Caki2 (cell line): Measurements from ENCODE around the gene TOGARAM2. TPM values are rescaled to one million over a fixed set of nuclear protein-coding genes. Genes with fewer than 3 reads are reported as not detected.

Source experiments
- DNase-seq: peaks from one replicate; pipeline ENCODE4 v3.0.0-alpha.2; 2015; ENCODE audit warnings: low read depth
- in situ Hi-C: cut with HindIII; loops from 2 replicates; pipeline ENCODE4 v1.10.0; 2016; ENCODE audit warnings: low sequenced_read_pairs, low pct_unique_long_range_greater_than_20kb, mixed read lengths
- total RNA-seq: library from RNA; depleted of rRNA; stranded (reverse); fragments of >200 nt; shearing (Covaris generic); gene quantifications from 2 replicates; pipeline ENCODE4 v1.2.3, GENCODE V29; 2014; ENCODE audit warnings: low replicate concordance; rRNA removed

The TOGARAM2 gene
- not detected in 2 replicates for total RNA-seq

DNA sequence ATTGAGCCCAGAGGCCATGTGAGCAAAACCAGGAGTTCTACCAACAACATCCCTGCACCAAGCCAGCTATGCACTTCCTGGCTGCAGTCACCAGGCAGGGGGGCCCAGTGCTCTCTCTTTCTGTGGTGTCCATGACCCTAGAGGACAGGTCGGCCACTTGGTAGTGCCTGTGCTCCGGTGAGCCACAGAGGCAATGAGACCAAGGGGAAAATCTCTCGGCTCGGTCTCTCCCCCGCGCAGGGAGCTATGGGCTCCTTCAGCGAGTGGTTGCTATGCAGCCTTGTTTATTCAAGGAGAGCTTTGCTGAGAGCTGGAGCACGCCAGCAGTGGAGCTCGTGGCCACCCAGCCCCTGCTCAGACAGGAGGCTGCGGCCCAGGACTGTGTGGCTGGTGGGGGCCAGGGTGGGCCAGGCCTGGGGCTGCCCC lies at the start of gene TOGARAM2:
Gene TOGARAM2 (plus strand): TSS at position 283 of the 426 bp plus-strand sequence. CDS start 13,537 bp downstream, outside the sequence.
- no peak for DNase-seq
- in situ Hi-C loops, result no loop called here

DNA sequence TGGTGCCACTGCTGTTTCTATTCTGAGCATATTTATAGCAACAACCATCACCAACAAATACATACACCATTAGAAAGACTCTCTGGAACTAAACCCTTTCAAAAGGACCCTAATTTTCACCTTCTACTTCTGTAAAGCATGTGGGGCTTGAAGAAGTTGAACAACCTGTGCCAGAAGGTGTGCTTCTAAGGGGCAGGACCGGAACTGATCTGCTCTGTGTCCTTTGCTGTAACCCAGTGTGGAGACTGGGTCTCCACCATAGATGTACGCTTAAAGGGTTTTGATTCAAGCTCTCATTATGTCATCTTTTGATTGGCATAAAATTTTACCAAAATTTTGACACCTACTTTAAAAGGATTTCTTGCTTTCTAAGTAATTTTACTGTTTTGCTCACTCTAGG lies 46.3 kb upstream of the TOGARAM2 start:
- DNase-seq, result no peak
- in situ Hi-C loops, result no loop called here

DNA sequence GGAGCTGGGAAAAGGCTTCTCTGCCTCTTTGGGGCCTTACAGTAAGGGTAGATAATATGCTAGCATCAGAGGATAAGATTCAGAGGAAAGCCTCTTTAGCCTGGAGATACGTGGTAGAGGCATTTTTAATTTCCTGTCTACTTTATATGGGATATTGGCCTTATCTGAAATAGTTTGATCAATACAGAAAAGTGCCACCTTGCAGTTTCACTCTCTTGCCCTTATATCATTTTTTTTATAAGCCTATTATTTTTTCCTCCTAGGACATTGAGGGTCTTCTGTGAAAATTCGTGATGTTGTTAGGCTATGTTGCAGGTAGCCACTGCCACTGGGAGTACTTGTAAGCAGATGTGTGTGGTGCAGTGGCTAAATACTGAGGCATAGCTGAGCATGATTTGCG lies 40.1 kb upstream of the TOGARAM2 start:
- DNase-seq, result no peak
- in situ Hi-C loops, result no loop called here

DNA sequence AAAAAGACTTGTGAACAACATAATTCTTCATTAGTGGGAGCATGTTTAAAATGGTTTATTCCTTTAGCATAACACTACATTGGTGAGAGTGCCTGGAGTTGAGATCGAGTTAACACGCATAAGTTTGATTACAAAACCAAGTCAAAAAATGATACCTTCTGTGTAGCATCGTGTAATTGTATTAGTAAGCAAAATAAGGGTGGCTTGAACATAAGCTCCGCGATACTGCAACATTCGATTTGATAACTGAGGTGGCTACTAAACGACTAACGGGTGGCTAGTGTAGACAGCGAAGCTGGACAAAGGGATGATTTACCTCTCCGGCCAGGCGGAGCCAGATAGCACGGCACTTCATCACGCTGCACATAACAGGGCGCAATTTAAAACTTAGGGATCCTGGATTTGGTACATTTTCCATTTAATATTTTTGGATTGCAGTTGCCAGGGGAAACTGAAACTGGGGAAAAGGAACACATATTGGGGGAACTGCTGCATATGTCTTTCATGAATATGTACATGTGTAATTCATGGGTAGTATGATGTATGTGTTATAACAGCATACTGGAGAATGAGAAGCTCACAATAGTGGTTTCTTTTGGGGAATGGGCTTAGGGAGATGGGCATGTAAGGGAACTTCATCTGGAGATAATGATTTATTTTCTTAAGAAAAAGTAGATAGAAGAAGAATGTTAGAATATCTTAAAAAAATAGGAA lies 36.4 kb upstream of the TOGARAM2 start:
- no peak for DNase-seq
- in situ Hi-C loops, result no loop called here

DNA sequence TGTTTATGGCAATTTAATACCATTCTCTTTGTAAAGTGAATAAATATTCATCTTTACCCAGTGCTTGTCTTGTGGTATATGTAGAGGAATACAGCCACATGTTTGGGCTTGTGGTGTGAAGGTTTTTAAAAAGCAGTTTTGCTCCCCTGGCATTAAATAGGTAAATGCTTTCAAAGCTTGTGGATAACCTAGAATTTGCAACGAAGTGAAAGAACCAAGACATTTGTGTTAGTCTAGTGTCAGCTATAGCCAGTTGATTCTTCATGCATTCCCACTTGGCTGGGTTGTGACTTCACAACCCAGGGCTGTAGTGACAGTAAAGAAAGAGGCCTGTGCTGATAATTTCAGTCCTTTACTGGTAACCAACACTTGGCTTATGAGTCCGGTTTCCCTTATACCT lies 32.9 kb upstream of the TOGARAM2 start:
- in situ Hi-C loops, result no loop called here
- DNase-seq, result no peak

DNA sequence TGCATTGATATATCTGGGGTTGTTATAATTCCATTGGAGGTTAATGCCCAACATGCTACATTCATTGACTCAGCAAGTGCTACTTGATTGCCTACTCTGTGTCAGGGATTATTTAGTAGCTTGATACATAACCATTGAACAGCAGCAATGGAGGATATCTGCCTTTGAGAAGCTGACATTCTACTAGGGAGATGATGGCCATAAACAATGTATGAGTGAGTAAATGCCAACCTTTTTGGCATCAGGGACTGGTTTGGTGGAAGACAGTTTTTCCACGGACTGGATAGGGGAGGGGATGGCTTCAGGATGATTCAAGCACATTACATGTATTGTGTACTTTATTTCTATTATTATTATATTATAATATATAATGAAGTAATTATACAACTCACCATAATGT lies 31.9 kb upstream of the TOGARAM2 start:
- in situ Hi-C loops, result no loop called here
- DNase-seq, result no peak

DNA sequence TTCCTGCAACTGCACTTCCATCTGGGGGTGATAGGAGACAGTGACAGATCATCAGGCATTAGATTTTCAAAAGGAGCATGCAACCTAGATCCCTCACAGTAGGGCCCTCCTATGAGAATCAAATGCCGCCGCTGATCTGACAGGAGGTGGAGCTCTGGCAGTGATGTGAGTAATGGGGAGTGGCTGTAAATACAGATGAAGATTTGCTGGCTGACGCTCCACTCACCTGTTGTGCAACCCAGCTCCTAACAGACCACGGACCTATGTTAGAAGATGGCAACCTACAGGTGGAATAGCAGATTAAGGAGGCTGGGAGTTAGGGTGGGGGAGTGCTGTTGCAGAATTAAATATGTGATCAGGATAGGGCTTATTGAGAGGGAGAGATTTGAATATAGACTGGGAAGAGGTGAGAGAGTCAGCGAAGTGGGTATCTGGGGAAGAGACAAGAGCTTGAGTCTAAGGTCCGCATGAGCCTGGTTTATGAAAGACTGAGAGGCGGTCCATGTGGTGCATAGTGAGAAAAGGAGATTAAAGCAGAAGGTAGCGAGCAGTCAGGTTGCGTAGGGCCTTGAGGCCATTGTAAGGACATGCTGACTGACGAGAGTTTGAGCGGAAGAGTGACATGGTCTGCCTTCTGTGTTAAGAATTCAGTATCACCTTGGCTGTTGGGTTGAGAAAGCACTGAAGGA lies 31.3 kb upstream of the TOGARAM2 start:
- in situ Hi-C loops, result loop anchor here (10.0 kb wide), 1 partner anchor 245 kb away; no protein-coding TSS in a partner anchor
- peak; percentile 18 for DNase-seq

DNA sequence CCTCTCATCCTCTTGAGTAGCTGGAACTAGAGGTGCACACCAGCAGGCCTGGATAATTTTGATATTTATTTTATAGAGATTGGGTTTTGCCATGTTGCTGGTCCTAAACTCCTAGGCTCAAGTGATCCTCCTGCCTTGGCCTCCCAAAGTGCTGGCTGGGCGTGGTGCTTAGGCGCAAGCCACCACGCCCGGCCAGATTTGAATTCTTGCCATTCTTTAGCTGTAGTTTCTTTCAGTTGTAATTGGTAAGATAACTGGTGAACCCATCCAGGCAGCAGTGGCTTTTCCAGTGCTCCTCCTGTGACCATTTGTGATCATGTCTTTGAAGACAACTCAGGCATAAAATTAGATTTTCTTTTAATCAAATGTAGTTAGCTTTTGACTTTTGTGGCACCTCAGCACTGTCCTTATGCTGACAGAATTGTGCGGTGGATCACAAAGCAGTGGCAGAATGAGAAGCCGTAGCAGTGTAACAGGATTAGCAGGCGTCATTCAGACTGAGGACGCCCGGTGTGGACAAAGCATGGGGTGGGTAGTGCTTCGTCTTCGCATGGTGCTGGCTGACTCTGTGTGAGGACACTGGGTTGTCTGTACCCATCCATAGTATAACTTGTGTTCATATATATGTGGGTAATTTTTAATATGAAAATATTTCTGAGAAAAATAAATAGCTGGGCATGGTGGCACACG lies 30.0 kb upstream of the TOGARAM2 start:
- in situ Hi-C loops, result loop anchor here (10.0 kb wide), 1 partner anchor 244 kb away; no protein-coding TSS in a partner anchor
- no peak for DNase-seq

DNA sequence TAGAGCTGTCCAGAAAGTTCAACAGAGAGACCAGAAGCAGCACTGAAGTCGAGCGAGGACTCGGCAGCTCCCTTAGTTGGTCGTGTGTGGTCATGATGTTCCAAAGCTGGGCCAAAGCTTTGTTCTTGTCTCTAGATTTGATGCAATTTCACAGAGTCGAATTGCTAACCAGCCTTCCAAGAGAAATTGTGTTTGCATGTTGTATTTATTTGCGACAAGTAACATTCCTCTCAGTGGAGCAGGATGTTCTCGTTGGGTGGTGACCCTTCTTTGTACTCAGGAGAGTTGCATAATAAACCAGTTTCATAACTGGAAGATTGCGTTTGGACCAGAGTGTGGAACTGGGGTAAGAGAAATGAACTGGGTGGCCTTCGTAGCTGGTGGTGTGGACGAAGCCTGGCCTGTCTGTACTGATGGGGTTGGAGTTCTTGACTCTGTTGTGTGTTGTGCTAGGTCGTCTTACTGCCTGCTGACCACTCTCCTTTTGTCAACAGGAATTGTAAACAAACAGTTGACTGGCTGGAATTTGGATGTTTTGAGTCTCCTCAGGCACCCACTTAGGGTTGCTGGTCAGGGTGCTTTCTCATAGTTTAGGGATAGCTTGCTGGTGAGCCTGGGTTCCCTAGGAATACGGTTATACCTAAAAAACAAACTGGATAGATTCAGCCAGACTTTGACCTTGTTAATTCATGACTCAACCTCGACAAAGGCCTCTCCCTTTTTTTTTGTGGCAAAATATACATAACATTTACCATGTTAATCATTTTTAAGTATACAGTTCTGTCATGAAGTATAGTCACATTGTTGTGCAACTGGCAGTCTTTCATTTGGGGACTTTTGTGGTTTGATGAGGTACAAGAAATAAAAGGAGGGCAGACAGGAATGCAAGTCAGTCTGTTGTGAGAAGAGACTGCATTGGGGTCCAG lies 28.9 kb upstream of the TOGARAM2 start:
- DNase-seq, result peak; percentile 38
- in situ Hi-C loops, result loop anchor here (10.0 kb wide), 1 partner anchor 243 kb away; no protein-coding TSS in a partner anchor

DNA sequence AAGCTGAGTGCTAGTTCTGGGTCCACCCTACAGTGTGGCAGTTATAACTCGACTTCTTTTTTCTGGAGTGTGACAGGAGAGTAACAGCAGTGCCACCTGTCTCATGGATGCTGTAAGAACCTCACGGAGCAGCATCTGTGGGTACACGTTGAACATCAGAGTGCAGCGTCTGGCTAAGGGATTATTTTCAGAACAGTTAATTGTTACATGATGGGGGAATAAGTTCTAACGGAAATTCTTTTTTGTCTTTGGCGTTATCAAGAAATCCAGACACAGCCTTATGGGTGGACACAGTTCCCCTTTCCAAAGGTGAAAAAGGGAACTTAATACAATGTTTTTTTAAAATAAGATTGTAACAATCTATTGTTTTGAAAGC lies 28.3 kb upstream of the TOGARAM2 start:
- DNase-seq, result no peak
- in situ Hi-C loops, result loop anchor here (10.0 kb wide), 1 partner anchor 242 kb away; no protein-coding TSS in a partner anchor

DNA sequence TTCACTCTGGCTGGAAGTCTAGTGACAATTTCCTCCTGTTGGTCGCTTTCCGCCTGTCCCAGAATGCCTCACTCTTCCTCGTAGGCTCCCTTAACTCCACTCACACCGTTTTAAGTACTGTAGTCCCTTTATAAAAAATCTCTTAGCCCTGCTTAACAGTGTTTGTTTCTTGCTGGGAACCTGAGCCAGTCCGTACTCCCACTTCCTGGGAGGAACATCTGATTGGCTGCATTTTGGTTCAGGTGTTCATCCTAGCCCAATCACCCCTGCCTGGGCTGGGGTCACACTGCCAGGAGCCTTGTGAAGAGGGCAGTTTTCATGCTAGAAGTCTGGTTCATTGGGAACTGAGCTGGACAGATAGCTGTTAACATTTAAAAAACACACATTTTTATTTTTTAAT lies 25.6 kb upstream of the TOGARAM2 start:
- in situ Hi-C loops, result loop anchor here (10.0 kb wide), 1 partner anchor 239 kb away; no protein-coding TSS in a partner anchor
- DNase-seq, result no peak

DNA sequence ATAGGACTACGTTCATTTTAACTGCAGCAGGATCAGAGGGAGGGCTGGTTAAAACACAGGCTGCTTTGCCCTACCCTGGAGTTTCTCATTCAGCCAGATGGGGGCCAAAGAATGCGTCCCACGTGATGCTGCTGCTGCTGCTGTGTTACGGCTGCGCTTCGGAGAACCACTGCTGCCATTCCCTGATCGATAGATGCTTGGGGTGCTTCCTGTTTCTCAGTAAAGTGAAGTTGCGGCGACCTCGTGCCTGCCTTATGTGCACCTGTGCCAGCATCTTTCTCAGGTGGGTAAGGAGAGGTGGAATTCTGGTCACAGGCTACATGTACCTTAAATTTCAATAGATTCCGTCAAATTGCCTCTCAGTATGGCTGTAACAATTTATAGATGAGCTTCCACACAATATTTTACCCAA lies 24.7 kb upstream of the TOGARAM2 start:
- in situ Hi-C loops, result loop anchor here (10.0 kb wide), 1 partner anchor 238 kb away; no protein-coding TSS in a partner anchor
- no peak for DNase-seq

DNA sequence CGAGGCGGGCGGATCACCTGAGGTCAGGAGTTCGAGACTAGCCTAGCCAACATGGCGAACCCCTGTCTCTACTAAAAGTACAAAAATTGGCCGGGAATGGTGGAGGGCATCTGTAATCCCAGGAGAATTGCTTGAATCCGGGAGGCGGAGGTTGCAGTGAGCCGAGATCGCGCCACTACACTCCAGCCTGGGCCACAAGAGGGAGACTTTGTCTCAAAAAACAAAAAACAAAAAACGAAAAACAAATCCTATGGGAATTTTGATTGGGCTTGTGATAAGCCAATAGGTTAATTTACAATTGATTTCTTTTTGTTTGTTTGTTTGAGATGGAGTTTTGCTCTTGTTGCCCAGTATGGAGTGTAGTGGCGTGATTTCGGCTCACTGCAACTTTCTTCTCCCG lies 24.2 kb upstream of the TOGARAM2 start:
- in situ Hi-C loops, result loop anchor here (10.0 kb wide), 1 partner anchor 238 kb away; no protein-coding TSS in a partner anchor
- peak; percentile 48 for DNase-seq

DNA sequence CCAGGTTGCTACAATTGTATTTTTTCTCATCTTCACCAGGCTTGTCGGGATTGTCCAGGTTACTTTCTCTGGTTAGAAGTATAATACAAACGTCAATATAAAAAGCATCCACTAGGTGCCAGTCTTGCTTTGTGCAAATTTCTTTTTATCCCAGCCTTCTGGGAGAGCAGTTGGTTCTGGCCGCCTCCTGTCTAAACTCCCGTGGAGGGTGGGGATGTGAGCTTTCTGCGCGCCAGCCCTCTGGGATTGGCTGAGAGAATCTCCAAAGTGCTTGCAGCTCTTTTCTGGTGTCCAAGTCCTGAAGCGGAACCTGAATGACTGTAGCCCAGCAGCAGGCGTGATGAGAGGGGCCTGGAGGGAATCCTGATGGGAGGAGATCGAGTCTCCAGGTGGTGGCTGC lies 22.4 kb upstream of the TOGARAM2 start:
- peak; percentile 78 for DNase-seq
- in situ Hi-C loops, result loop anchor here (10.0 kb wide), 1 partner anchor 236 kb away; no protein-coding TSS in a partner anchor

DNA sequence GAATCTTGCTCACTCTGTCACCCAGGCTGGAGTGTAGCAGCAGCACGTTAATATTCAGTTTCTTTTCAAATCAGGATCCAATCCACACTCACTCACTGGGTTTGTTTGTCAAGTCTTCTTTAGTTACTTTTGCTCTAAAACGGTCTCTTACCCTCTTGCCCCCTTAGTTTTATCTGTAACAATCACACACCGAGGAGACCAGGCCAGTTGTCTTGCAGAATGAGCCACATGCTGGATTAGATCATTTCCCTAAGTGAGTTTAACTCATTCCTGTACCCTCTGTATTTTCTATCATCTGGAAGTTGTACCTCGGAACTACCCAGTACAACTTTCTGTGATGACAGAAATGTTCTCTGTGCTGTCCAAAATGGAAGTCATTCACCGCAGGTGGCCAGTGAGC lies 20.7 kb upstream of the TOGARAM2 start:
- in situ Hi-C loops, result no loop called here
- DNase-seq, result no peak

DNA sequence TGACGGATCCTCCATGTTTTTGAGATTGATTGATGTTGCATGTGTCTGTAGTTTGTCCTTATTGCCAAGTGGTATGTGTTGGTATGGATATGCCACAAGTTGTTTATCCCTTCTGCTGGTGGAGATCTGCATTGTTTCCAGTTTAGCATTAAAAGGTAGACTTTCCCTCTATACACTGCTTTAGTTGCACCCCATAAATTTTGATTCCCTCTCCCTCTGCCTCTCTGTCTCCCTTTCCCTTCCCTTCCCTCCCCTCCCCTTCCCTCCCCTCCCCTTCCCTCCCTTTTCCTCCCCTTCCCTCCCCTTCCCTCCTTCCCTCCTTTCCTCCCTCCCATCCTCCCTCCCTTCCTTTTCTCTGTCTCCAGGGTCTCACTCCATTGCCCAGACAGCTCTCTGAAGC lies 18.6 kb upstream of the TOGARAM2 start:
- DNase-seq, result no peak
- in situ Hi-C loops, result no loop called here

DNA sequence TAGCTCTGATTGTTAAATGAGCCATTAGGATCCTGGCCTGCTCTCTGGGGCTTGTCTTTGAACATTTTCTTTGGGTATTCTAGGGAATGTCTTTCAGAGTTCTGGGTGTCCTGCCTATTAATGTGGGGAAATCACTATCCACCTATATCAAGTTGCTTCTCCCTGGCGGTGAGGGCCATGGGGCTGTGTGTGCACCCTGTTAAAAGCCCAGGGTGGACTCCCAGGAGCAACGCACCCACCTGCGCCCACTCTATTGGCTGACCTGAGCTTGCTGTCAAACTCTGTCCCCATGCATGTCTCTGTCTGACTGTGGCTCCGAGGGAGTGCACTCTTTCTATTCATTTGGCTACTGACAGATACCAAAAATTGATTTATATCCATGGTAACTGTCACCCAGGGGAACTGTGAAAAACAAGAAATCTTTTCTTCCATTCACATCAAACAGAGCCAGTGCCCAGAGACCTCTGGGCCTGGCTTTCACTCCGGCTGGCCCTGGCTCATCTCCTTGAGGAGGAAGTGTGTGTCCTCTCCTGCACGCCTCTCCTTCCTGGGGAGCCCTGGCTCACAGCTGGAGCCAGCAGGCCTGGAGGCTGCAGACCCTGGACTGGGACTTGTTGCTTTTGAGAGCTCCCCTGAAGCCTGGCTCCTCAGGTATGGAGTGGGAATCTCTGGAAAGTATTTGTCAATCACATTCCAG lies 10.5 kb upstream of the TOGARAM2 start:
- no peak for DNase-seq
- in situ Hi-C loops, result no loop called here
